NCI-H2029 treated with DMSO at 0.1 percent for 48 hours (cell line): ENCODE measurements around the gene TXK.
A peak's percentile ranks its signal among the peaks of the same experiment; 100 is the strongest.

ENCODE experiments used
- DNase-seq: peaks from one replicate; lab custom pipeline; 2025; lab: John Stamatoyannopoulos, UW

Gene TXK

DNA sequence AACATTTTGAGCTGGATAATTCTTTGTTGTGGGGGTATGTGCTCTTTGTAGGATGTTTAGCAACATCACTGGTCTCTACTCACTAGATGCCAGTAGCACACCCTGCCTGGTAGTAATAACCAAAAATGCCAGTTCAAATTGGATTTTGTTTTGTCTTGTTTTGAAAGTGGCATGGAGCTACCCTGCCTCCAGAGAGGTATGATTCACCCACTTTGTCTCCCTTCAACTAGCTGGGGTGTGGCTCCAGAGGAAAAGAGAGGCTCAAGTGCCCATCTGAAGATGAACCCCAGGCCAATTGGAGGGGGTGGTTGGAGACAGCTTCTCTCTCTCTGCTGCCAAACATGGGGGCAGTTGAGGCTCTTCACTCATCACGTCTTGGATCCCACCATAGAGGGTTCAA lies 83.0 kb downstream of the TXK start:
- DNase-seq, result no peak

DNA sequence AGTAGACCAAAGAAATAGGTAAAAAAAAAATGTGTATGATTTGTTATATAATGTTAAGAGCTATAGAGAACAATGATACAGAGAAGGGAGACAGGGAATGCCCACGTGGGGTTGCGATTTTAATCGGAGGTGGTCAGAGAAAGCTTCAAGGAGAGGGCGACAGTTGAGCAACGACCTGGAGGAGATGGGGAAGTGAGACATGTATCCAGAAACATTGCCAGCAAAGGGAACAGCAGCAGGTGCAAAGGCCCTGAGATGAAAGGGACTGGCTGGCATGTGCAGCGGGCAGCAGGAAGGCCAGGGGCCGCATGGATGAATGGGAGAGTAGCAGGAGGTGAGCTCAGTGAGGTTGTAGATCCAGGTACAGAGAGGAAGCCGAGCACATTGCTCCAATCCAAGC lies 84.6 kb downstream of the TXK start:
- no peak for DNase-seq

DNA sequence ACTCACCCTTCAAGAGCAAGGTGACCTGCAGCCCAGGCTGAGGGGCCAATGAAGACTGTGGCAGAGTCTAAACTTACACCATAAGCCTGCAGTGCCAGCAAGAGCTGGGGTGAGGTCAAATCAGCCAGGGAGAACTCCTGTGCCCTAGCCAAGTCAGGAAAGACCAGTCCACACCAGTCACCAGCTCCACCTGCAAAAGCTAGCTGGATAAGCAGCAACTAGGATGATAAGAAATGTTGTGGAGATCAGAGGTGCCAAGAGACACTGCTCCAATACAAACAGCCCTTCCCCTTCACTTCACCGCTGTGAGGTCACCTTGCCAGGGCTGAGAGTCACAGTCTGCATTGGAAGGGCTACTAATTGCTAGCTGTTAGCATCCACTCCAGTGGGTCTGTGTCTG lies 86.2 kb downstream of the TXK start:
- peak; percentile 51 for DNase-seq

DNA sequence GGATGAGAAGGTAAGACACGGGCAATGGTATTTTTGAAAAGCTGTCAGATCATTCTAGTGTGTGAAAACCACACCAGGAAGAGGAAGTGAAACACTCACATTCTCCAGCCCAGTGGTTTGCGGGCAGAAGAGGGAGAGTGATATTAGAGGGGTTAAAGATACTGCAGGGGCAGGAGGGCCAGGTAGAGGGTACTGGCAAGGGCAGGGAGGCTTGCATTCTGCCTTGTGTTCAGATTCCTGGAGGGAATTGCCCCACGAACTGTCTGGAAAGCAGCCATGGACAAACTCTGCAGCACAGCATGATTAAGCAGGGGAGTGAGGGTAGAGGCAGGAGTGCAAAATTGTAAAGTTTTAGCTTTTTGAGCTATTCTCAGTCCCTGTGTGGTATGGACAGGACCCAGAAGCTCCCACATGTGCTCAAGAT lies 86.6 kb downstream of the TXK start:
- DNase-seq, result no peak

DNA sequence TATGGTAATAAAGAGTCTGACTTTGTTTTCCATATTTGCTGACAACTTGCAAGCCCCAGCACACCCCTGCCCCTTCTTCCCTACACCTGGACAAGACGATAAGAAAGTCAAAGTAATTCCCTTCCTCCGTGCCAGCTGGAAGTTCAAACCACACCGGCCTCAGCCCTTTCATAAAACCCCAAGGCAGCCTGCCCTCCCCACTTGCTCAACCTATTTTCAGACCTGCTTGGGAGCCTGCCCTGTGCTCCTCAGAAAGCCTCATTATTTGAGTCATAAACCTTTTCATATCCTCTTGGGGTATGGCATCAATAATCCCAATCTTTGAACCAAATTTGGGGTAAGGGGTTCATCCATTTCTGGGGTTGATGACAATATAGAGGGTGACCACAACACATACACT lies 88.0 kb downstream of the TXK start:
- no peak for DNase-seq

DNA sequence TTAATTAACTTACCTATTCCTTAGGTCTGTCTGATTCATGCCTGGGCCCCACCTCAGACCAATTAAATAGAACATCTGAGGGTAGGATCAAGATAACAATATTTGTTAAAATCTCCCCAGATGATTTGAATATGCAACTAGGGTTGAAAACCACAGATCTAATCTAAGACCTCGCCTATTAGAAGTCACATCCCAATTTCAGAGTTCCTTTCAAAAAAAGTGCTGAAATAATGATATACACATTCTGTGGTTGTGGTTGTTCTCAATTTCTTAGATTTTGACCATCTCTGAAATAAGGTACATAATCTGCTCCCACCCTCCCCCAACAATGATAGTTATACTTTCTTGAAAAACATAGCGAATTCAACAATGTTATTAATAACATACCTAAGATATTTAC lies 89.8 kb downstream of the TXK start:
- DNase-seq, result no peak

DNA sequence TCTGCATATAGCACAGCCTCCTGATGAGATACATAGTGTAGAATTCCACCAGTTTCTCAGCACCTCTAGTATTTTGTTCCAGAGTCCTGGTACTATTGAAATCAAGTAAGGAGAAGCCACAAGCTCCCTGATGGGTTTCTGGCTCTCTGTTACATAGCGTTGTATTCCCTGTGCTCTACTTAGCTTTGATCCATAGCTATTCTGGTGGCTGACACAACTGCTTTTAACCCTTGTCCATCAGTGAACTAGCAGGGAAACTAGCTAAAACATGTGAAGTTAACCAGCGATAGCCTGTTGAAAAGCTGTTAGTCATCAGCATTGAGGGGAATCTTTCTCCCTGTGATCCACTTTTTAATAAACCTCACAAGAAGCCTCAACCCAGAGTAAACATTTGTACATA lies 90.5 kb downstream of the TXK start:
- no peak for DNase-seq

DNA sequence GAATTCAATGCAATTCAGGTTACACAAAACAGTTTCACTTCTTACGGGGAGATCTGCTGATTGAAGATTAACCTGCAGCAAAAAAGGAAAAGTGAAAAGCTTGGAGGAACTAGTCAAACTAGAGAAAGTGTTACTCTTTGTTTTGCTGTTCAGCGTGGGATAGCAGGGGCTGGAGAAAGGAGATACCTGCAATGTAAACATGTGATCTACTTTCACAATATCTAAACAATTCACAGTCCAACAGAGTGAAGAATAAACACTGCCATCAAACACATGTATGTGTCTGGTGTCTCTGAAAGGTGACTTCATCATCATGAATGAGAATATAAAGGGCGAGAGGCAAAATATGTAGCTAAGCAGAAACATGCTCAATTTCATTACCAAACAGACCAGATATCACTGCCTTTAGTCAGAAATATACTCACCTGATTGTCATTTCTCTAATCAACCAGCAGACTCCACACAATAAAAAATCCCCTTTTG lies 91.0 kb downstream of the TXK start:
- no peak for DNase-seq

DNA sequence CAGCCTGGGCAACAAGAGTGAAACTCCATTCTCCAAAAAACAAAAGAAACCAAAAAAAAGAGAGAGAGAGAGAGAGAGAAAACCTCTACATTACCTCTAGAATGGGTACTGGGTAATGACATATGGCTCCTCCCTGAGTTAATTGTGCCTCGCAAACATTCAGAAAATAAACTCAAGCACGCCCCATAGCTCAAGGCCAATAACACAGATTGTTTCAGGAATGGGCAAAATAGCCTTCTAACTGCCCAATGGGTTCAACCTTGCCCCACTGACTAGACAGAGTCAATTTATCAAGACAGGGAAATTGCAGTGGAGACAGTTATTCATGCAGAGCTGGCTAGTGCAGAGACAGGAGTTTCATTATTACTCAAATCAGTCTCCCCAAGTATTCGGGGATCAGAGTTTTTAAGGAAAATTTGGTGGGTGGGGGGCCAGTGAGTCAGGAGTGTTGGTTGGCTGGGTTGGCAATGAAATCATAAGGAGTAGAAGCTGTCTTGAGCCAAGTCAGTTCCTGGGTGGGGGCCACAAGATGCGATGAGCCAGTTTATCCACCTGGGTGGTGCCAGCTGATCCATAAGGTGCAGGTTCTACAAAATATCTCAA lies 92.4 kb downstream of the TXK start:
- DNase-seq, result no peak

DNA sequence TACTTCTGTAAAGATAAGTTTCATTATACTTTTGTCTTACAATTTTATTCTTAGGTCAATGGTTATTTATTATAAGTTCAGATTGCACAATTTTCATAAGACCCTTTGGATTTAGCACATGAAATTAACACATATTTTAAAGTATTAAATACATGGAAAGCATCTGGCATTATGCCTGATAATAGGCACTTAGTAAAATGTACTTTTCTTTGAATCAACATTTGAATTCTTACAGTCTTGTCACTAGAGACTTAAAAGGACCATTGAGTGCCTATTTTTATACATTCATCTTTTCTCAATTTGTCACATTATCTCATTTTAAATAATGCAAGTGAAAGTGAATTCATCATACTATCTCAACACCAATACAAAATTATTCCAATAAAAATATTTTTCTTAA lies 94.5 kb downstream of the TXK start:
- no peak for DNase-seq

DNA sequence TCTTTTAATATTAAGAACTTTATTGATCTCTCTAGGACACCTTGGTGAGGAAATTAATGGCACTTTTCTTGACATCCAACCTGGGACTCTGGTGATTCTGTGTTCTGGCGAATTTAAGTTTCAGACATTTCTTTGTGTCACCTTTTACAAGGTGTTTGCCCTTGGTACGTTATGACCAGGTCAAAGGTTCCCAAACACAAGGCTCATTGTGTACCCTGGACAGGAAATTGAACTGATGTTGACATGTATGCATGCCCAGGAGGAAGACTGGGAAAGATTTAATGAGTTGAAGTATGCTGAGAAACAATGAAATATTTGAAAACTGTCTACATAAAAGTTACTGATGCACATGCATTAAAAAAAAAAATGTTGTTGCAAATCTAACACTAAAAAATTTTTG lies 95.4 kb downstream of the TXK start:
- no peak for DNase-seq

DNA sequence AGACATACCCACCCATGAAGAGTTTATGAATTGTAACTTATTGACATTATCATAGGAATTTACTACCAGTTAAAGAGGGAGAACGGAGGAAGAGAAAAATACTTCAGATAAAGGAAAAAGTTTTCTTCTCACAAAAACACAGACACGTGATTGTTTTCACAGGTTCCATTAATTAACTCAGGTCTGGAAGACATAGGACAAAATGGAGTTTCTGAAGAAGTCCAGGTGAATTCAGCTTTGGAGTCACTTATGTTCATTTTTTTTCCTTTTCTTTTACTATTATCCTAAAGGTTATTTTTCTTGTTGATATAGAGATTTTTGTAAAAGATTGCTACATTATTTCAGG lies 97.0 kb downstream of the TXK start:
- no peak for DNase-seq

DNA sequence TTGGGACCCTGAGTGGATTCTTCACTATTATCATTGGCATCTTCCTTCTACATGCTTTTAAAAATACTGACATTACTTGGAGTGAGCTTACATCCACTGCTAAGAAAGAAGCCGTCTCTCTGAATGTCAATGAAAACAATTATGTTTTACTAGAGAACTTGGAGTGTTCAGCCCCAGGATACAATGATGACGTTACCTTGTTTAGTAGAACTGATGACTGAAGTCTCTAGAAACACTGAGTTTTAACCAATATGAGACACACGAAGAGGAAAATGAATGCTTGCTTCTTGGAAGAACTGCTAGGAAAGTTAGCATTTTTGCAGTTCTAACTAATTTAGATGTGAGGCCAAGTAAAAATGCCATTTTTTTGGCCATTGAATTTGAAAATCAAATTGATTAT lies 98.1 kb downstream of the TXK start:
- no peak for DNase-seq

DNA sequence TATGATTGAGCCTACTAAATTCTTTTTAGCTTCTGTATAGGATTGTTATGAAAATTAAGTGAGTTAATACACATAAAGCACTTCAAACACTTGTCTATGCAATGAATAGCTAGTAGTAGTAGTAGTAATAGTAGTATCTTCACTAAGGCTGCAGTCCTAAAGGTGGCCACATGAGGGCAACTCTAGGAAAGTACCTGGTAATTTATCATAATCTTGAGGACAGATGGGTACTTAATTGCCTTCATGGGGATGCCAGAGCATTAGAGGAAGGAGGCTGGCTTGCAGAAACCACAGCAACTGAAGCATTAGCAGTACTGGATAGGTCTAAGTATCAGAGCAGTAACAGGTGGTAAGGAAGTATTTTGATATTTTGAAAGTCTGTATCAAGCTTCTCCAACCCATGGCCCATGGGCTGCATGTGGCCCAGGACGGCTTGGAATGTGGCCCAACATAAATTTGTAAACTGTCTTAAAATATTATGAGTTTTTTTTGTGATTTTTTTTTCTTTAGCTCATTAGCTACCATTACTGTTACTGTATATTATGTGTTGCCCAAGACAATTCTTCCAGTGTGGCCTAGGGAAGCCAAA lies 100.1 kb downstream of the TXK start:
- DNase-seq, result no peak

DNA sequence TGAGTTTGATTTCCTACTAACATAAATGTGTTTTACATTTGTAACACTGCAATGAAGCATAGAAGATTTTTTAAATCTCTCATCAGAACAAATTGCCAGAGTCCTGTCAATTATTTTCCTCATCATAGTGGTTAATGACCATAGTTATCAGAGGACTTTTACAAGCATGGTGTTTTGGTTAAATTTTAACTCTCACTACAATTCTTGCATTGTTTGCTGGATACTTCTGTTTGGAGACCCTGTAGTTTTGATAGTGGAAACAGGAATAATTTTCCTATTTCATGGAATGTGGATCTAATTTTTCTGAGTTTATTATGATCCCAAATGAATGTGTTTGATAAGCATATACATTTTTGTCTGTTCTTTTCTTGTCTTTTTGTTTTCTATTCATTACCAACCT lies 100.6 kb downstream of the TXK start:
- DNase-seq, result no peak

DNA sequence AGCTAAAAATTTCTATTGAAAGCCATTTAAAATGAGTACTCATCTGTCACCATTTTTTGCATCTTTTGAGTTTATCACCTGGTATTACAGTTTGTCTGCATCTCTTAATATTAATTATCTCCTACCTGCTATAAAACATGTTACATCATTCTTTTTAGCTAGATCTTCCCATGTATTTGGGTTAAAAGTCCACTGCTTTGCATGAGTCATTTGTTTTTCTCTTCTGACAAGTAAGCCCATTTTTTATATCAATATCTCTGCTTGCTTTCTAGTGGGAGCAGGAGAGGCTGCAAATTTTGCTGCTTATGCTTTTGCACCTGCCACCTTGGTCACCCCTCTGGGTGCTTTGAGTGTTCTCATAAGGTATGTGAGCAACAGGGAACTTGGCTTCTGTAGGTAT lies 101.3 kb downstream of the TXK start:
- DNase-seq, result no peak

DNA sequence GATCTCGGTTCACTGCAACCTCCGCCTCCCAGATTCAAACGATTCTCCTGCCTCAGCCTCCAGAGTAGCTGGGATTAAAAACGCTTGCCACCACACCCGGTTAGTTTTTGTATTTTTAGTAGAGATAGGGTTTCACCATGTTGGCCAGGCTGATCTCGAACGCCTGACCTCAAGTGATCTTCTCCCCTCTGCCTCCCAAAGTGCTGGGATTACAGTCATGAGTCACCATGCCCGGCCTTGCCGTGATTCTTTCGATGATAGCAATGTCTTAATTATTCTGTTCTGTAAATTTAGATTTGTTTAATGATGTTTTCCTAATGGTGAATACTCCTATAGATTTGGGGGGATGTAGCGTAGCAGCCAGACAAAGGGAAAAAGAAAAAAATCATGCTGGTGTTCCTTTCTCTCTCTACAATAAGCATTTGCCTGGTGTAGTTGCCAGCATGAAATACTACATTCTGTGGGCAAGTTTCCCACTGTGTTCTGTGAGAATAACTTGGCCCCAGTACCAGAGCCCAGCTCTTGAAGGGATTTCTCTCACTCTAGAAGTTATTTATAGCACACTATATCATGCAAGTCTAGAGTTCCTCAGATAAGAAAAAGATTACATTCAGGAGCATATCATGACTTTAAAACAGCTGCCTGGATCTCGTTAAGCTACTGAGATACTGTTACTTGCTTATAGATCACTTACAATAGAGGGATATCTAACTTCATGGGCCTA lies 102.1 kb downstream of the TXK start:
- no peak for DNase-seq

DNA sequence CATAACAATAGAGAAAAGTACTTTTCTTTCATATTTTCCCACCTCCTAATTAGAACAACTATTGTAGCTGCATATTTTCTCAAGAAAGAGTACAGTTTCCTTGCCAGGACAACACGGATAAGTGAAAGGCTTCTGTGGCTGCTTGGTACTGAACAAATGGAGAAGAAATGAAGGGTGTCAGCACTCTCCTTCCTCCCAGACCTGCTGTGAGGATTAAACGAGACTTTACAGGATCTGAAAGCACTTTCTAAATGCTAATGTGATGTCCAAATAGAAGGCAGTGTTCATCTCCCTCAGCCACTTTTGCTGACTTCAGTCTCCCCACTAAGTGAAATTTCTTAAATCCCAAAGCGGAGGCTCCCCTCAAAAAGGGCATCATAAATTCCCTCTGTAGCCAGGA lies 103.6 kb downstream of the TXK start:
- no peak for DNase-seq

DNA sequence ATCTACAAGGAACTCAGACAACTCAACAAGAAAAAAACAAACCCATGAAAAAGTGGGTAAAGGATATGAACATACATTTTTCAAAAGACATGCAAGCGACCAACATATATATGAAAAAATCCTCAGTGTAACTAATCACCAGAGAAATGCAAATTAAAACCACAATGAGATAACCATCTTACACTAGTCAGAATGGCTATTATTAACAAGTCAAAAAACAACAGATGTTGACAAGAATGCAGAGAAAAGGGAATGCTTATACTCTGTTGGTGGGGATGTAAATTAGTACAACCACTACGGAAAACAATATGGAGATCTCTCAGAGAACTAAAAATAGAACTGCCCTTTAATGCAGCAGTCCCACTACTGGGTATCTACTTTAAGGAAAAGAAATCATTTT lies 105.4 kb downstream of the TXK start:
- no peak for DNase-seq

DNA sequence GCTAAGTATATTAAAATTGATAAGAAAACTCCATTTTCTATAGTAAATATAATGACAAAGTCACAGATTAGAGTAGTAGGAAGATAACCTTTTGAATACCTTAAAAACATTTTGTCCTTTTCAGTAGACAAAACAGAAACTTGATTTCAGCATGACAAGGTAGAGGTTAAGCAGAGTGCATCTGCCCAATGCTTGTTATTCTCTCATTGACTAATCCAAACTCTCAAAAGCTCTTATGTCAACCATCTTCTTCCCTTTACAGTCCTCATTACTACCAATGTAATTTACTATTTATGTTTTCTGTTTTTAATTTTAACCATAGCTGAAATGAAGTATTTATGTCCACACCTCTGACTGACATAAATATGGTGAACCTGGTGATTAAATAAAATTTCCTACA lies 106.4 kb downstream of the TXK start:
- DNase-seq, result no peak

DNA sequence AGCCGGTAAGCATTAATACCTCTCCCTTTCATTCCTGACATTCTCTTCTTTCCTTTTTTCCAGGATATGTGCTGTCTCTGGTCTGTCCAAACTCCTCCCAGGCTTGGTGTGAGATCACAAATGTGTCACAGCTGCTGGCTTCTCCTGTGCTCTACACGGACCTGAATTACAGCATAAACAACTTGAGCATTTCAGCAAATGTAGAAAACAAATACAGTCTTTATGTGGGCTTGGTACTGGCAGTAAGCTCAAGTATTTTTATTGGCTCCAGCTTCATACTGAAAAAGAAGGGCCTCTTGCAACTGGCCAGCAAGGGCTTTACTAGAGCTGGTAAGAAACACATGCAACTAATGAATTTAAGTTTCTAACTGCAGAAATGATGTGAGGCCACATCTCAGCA lies 109.0 kb downstream of the TXK start:
- DNase-seq, result peak; percentile 94

DNA sequence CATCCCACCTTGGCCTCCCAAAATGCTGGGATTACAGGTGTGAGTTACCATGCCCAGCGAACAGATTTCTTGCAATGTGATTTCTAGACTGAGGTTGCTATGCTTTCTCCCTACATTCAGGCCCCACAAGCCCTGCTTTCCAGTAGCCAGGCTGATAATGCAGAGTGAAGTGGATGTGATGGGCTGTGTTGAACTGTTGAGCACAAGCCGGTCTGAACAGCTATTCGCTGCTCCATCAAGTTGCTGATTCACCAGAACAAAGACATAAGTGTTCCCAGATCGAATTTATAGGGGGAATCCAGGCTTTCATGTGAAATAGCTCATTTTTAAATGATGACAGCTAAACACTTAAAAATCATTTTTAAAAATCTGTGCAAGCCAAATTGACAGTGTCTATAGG lies 109.5 kb downstream of the TXK start:
- DNase-seq, result peak; percentile 59

DNA sequence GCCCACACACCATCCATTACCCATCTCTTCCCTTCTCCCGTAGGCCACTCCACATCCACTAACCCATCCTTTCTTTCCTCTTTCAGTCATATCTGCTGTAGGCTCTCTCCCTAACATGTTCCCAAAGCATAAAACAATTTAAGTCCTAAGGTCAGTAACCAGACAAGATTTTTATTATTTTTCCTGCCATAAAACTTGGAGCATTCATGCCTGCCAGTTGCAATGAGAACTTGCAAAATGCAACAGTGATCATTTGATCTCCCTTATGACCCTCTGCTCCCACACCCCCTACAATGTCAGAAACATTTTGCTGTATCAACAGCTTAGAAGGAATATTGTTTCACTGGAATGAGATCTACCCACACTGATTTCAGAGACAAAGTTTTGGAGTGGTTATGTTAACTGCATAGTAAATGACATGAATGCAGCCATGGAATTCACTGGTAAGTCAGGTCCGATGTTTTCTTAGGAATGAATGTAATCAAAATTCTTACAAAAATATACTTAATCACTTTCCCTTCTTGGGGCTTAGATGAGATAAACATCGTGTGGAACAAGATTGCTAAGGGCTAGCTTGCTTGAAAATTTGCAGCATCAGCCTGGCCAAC lies 111.8 kb downstream of the TXK start:
- no peak for DNase-seq
